Measurements from ENCODE around the gene SPG7. TPM values are rescaled to one million over a fixed set of nuclear protein-coding genes. Genes with fewer than 3 reads are reported as not detected.
A peak's percentile ranks its signal among the peaks of the same experiment; 100 is the strongest.
"Not testable (repeated sequence)": the region's sequence is repeated elsewhere in the genome, so short reads cannot be mapped to it uniquely, and the experiment has no call there.

Gene SPG7
- total RNA-seq, 1 experiment from 2014 or later, result 162 TPM

DNA sequence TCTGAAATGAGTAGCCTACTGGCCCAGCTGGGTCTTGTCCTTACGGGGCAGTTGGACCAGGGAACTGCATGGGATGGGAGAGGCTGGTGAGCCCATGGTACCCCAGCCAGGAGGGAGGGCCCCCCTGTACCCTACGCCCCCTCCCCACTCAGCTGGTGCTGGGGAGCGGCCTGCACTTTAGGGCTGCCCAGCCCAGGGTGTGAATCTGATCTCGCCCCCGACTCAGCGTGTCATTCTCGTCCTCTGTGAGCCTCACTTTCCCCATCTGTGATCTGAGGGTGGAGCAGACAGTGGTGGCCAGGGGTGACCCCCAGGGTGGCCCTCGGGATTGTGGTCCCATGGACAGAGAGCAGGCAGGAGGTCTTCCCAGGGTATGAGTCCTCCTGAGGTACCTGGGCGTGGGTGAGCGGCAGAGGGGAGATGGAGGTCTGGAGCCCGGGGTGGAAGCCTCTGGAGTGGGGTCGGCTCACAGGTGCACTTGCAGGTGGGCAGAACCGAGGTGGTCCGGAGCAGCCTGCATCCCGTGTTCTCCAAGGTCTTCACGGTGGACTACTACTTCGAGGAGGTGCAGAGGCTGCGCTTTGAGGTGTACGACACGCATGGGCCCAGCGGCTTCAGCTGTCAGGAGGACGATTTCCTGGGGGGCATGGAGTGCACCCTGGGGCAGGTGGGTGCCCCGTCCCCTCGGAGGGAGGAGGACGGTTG, 69.0 kb downstream of the SPG7 start:
- DNase-seq (ENCODE audit: low spot score), result no peak

DNA sequence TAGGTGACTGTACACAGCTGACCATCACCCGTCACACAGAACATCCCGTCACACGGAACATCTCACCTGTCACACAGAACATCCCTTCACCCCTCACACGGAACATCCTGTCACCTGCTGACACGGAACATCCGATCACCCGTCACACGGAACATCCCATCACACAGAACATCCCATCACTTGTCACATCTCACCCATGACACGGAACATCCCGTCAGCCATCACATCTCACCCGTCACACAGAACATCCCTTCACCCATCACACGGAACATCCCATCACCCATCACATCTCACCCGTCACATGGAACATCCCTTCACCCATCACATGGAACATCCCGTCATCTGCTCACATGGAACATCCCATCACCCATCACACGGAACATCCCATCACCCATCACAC, 71.1 kb downstream of the SPG7 start:
- no peak for DNase-seq (ENCODE audit: low spot score)

DNA sequence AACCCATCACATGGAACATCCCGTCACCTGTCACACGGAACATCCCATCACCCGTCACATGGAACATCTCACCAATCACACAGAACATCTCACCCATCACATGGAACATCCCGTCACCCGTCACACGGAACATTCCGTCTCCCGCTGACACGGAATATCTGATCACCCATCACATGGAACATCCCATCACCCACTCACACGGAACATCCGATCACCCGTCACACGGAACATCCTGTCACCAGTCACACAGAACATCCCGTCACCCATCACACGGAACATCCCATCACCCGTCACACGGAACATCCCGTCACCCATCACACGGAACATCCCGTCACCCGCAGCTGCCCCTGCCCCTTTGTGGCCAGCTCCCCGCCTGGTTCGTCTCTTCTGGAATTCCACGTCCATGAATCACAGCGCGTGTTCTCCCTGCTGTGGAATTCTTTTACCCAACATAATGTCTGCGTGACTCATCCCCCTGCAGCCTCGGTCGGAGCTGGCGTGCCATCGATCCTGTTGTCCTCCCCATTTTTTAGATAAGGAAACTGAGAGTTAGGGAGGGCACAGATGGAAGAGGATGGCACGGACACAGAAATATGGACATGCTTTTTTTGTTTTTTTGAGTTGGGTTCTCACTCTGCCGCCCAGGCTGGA, 73.0 kb downstream of the SPG7 start:
- no peak for DNase-seq (ENCODE audit: low spot score)

- peak; percentile 72 for DNase-seq (ENCODE audit: low spot score)
Measured at GRCh38 chr16:89581861-89582563, 73.8 kb downstream of the SPG7 start.

DNA sequence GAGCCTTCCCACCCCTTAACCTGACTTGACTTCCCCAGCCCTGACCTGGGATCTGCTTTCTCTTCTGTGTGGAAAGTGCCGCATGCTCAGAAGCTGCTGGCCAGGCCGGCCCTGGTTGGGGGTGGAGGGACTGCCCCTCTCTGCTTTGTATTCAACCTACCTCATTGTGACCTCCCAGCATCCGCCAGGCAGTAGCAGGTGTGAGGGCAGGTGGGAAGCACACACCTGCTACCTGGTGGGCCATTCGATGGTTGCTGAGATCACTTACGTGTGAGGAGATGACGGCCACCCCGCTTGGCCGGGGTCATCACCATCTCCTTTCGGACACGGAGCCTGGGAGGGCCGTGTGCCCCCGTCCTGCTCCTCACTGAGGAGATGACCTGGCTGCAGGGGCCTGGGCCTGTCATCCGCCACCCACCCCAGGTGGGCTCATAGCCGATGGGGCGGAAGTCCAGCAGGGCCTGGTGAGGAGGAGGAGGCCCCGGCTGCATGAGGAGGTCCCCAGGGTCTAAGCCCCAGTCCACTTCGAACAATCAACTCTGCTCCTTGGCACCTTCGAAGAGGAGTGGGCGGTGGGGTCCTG, 74.5 kb downstream of the SPG7 start:
- no peak for DNase-seq (ENCODE audit: low spot score)

DNA sequence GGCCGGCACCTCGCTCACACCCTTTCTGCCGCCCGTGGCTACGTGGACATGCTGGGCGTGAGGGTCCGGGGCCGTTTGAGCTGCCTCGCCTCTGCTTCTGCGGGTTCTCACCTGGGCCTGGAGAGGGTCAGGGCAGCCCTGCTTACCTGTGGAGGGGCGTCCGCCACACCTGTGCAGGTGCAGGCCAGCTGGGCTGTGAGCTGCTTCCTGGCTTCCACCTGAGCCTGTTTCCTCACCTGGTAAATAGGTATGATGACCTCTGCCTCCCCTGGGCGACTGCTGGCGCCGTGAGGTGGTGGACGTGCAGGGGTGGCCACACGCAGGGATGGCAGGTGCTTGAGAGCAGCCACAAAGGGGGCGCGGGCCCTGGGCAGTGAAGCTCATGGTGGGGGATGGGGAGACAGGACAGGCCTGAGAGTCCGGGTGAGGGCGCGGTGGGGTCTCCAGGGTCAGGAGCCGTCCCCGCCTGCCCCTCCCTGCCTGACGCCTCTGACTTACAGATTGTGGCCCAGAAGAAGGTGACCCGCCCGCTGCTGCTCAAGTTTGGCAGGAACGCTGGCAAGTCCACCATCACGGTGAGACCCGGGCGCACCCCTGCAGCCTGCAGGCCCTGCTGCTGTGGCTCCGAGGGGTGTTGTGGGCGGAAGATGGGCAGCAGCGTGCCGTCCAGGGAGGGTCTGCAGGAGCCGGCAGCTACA, 75.1 kb downstream of the SPG7 start:
- DNase-seq (ENCODE audit: low spot score), result no peak

- DNase-seq (ENCODE audit: low spot score), result no peak
Measured at GRCh38 chr16:89583895-89584644, 75.9 kb downstream of the SPG7 start.

GRCh38 chr16:89584768-89585549, 76.8 kb downstream of the SPG7 start:
- no peak for DNase-seq (ENCODE audit: low spot score)

GRCh38 chr16:89586218-89586617, 78.0 kb downstream of the SPG7 start:
- no peak for DNase-seq (ENCODE audit: low spot score)

DNA sequence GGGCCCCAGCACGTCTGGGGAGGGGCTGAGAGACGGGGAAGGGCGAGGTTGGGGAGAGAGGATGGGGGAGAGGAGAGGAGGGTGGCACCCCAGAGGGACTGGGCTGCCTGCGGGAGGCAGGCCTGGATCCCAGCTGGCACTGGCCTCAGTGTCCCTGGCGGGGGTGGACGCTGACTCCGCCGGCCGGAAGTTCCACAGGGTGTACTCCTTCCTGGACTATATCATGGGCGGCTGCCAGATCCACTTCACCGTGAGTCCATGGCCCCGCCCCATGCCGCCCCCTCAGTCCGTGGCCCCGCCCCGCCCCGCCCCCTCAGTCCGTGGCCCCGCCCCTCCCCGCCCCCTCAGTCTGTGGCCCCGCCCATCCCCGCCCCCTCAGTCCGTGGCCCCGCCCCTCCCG, 78.7 kb downstream of the SPG7 start:
- DNase-seq (ENCODE audit: low spot score), result no peak

DNA sequence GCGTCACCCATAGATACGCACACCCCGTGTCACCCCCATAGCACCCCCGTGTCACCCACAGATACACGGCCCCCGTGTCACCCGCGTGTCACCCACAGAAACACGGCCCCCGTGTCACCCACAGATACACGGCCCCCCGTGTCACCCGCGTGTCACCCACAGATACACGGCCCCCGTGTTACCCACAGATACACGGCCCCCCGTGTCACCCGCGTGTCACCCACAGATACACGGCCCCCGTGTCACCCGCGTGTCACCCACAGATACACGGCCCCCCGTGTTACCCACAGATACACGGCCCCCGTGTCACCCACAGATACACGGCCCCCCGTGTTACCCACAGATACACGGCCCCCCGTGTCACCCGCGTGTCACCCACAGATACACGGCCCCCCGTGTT, 79.5 kb downstream of the SPG7 start:
- not testable (repeated sequence) for DNase-seq (ENCODE audit: low spot score)

DNA sequence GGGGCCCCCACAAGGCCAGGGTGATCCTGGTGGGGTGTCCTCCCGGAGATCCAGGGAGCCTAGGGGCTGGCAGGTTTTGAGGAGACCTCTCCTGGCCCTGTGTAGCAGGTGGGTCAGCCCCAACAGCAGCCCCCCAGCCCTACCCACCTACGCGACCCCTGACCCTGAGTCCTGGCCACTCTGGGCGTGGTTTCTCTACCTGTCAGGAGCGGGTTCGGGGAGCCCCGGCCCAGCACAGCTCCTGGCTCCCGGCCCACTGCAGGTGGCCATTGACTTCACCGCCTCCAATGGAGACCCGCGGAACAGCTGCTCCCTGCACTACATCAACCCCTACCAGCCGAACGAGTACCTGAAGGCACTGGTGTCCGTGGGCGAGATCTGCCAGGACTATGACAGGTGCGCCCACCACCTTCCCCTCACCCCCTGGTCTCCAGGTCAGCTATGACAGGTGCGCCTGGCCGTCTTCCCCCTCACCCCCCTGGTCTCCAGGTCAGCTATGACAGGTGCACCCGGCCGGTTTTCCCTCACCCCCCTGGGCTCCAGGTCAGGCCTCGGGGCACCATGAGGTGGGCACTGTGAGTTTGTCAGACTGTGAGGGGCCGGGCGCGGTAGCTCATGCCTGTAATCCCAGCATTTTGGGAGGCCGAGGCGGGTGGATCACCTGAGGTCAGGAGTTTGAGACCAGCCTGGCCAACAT, 80.4 kb downstream of the SPG7 start:
- no peak for DNase-seq (ENCODE audit: low spot score)

DNA sequence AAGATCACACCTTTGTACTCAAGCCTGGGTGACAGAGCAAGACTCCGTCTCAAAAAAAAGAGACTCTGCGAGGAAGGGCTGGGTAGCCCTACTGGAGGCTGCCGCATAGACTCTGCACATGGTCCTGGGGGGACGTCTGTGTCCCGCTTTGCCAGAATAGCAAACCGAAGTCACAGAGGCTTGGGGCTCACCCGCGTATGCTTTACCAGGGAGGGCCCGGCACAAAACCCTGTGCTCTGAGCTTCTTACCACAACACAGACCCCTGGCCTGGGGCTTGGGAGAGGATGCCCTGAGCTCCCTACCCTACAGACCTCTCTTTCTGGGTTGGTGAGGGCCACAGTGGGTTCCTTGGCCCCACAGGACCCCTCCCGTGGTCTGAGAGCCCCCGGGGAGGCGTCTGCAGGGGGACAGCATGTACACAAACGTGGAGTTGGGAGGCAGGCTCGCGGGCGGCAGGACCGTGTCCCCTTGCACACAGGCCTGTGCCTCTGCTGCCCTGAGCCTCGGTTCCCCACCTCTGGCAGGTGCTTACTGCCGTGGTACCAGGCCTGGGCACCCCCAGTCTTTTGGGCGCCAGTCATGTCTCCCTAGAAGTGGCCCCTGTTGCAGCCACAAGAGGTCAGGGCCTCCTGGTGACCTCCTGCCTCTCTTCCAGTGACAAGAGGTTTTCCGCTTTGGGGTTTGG, 81.2 kb downstream of the SPG7 start:
- no peak for DNase-seq (ENCODE audit: low spot score)

DNA sequence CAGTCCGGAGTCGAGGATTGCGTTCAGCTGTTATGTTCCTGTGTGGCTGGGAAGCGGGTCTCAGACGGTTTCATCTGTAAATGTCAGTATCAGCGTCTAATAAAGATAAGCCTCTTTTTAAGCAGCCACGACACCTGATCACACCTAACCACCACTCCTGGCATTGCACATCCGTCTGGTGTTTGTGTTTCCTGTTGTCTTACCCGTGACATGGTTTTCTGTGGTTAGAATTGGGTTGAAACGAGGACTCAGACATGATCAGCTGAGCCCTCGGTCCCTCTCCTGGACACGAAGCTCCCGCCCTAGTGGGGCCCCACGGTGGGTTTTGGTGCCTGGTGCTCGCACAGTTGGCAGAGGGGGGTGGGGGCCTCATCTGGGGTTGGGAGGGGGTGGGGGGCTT, 85.6 kb downstream of the SPG7 start:
- DNase-seq (ENCODE audit: low spot score), result no peak

DNA sequence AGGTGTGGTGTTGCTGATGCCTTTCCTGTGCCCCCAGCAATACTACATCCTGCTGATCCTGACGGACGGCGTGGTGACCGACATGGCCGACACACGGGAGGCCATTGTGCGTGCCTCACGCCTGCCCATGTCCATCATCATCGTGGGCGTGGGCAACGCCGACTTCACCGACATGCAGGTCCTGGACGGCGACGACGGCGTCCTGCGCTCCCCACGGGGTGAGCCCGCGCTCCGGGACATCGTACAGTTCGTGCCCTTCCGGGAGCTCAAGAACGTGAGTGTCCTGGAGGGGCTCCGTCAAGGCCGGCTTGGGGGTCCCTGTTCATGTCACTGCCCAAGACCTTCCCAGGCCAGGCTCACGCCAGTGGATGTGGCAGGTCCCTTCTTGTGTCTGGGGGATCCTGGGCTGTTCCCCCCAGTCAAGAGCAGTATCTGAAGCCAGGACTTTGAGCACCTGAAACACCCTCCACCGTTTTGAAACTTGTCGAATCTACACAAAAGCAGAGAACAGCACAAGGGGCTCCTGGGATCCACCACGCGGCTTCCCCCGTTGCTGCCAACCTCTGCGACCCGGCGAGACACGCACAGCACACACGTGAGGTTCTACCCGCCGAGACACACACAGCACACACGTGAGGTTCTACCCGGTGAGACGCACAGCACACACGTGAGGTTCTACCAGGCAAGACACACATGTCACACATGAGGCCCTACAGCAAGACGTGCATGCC, 87.3 kb downstream of the SPG7 start:
- DNase-seq (ENCODE audit: low spot score), result no peak

GRCh38 chr16:89596061-89596689, 88.0 kb downstream of the SPG7 start:
- DNase-seq (ENCODE audit: low spot score), result no peak

GRCh38 chr16:89596957-89597649, 88.9 kb downstream of the SPG7 start:
- no peak for DNase-seq (ENCODE audit: low spot score)
